ENCODE measurements around the gene SLAIN1. TPM values are rescaled to one million over a fixed set of nuclear protein-coding genes. Genes with fewer than 3 reads are reported as not detected.

Gene SLAIN1
- total and polyA plus RNA-seq, 2 of the 4 experiments (the other 2 are of a cell fraction), result 0.29 to 0.36 TPM

DNA sequence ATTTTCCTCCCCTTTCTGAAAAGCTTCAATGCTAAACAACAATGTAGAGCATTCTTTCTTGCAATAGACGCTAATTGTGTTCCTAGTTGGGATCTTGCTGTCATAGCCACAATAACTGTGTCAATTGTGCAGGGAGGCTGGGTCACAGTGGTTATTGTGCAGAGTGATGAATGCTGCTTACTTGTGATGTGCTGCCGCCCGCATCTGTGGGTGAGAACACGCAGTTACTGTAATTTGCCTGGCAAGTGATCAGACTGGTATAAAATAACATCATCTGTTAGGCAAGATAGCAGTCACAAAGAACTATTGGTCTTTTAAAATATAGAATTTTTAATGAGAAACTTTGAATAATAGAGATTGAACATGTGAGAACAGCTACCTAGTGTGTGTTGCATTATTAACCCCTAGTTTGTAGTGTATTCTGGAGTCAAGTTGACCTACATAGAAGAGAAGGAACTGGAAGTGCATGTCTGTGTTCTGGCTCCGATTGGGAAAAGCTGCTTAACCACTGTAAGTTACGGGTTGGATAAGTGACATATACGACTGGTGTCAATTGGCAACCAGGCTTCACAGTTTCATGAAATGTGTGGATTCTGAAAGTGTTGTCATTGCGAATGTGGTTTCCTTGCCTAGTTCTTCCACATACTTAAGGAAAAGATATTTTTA, 43.6 kb downstream of the SLAIN1 start:
- intact Hi-C loops (cut with micrococcal nuclease) (no loop called here), dilution Hi-C loops (cut with HindIII; ENCODE audit: low sequenced_read_pairs, unreplicated experiment) (no loop called here), in situ Hi-C loops (cut with MboI; ENCODE audit: low sequenced_read_pairs) (no loop called here)
- Histone ChIP-seq H3K9me3 (ENCODE audit: control insufficient read depth, insufficient read depth, low read length) (no peaks in the 10 kb centered on the region), H3K36me3 (ENCODE audit: control insufficient read depth, insufficient read depth, low read length) (no peaks in the 10 kb centered on the region), H3K4me2 (ENCODE audit: low read depth, low read length) (no peak overlapping the region), H3K56ac (ENCODE audit: extremely low read depth, insufficient read depth, low read length) (no peak overlapping the region), H3K9me1 (ENCODE audit: insufficient read depth, low read length) (no peaks in the 10 kb centered on the region), H3K27ac (ENCODE audit: insufficient read depth, low read length) (no peak overlapping the region), H4K8ac (ENCODE audit: low read depth in 2 of 2, low read length in 2 of 2) (no peak overlapping the region), H2AFZ (replicated peaks; ENCODE audit: low read length, poor library complexity) (no peak overlapping the region), H3K4me1 (ENCODE audit: control insufficient read depth, insufficient read depth, low read length) (no peaks in the 10 kb centered on the region), H3K18ac (ENCODE audit: low read depth, low read length) (no peak overlapping the region), H3K4ac (ENCODE audit: low read depth, low read length) (no peak overlapping the region), H2BK5ac (ENCODE audit: low read depth, low read length, poor library complexity, severe bottlenecking) (no peak overlapping the region), H3K14ac (replicated peaks; ENCODE audit: low read depth, low read length) (no peak overlapping the region), H2AK9ac (replicated peaks; ENCODE audit: low read depth, low read length, poor library complexity) (no peak overlapping the region), H3K4me3 (ENCODE audit: insufficient read depth, low read depth, low read length) (no peak overlapping the region), H3K9ac (ENCODE audit: low read depth, low read length) (no peak overlapping the region), H2BK15ac (ENCODE audit: low read depth, low read length) (no peak overlapping the region), H3K79me1 (ENCODE audit: low read depth in 1 of 2, low read length in 2 of 2) (no peaks in the 10 kb centered on the region), H3K27me3 (ENCODE audit: control insufficient read depth, insufficient read depth, low read length) (no peaks in the 10 kb centered on the region; the same call in 1 of the 2 replicates), H4K5ac (ENCODE audit: low read depth, low read length) (no peak overlapping the region), H4K91ac (ENCODE audit: insufficient read depth, low read depth, low read length) (no peak overlapping the region), H2BK120ac (ENCODE audit: low read depth, low read length) (no peak overlapping the region), H3K23ac (ENCODE audit: low read depth, low read length) (no peak overlapping the region), H4K20me1 (ENCODE audit: insufficient read depth, low read length) (no peaks in the 10 kb centered on the region), H2BK20ac (ENCODE audit: low read depth, low read length) (no peak overlapping the region), H2AK5ac (ENCODE audit: low read depth, low read length) (no peak overlapping the region)
- no TSS peak for BruUV-seq (replicated peaks)
- DNase-seq (no peak), ATAC-seq (ENCODE audit: low read depth) (no peak)
- ChIA-PET POLR2A (ENCODE audit: unreplicated experiment) (no interaction called here), CTCF (interaction anchor here (0.9 kb wide), 1 partner anchor 10 kb away, joined by 4 read pairs; no protein-coding TSS in a partner anchor)
- no CpG with 5 or more reads among the region's 8 CpGs for WGBS, 2 experiments (ENCODE audit: extremely low coverage in 2 of 2, insufficient read length in 1 of 2)
- TF ChIP-seq FOS (IDR thresholded peaks at IDR 0.05; ENCODE audit: low read depth, low read length) (no peak), MAZ (IDR thresholded peaks at IDR 0.05; ENCODE audit: borderline replicate concordance, low read depth, low read length) (no peak), NFE2L2 (IDR thresholded peaks at IDR 0.05; ENCODE audit: low read depth, low read length) (no peak), RAD21 (IDR thresholded peaks at IDR 0.05; ENCODE audit: low read length) (no peak), RFX5 (IDR thresholded peaks at IDR 0.05; ENCODE audit: low read depth, low read length) (no peak), CHD1 (IDR thresholded peaks at IDR 0.05; ENCODE audit: low read depth, low read length) (no peak), MXI1 (IDR thresholded peaks at IDR 0.05; ENCODE audit: borderline replicate concordance, low read depth, low read length) (no peak)
- TF ChIP-seq, protein P1, sequence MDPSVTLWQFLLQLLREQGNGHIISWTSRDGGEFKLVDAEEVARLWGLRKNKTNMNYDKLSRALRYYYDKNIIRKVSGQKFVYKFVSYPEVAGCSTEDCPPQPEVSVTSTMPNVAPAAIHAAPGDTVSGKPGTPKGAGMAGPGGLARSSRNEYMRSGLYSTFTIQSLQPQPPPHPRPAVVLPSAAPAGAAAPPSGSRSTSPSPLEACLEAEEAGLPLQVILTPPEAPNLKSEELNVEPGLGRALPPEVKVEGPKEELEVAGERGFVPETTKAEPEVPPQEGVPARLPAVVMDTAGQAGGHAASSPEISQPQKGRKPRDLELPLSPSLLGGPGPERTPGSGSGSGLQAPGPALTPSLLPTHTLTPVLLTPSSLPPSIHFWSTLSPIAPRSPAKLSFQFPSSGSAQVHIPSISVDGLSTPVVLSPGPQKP (IDR thresholded peaks at IDR 0.05; ENCODE audit: borderline replicate concordance, low read depth, low read length), result no peak
- TF ChIP-seq, protein P2, sequence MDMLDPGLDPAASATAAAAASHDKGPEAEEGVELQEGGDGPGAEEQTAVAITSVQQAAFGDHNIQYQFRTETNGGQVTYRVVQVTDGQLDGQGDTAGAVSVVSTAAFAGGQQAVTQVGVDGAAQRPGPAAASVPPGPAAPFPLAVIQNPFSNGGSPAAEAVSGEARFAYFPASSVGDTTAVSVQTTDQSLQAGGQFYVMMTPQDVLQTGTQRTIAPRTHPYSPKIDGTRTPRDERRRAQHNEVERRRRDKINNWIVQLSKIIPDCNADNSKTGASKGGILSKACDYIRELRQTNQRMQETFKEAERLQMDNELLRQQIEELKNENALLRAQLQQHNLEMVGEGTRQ (IDR thresholded peaks at IDR 0.05; ENCODE audit: low read depth, low read length), result no peak
- TF ChIP-seq, protein P3, sequence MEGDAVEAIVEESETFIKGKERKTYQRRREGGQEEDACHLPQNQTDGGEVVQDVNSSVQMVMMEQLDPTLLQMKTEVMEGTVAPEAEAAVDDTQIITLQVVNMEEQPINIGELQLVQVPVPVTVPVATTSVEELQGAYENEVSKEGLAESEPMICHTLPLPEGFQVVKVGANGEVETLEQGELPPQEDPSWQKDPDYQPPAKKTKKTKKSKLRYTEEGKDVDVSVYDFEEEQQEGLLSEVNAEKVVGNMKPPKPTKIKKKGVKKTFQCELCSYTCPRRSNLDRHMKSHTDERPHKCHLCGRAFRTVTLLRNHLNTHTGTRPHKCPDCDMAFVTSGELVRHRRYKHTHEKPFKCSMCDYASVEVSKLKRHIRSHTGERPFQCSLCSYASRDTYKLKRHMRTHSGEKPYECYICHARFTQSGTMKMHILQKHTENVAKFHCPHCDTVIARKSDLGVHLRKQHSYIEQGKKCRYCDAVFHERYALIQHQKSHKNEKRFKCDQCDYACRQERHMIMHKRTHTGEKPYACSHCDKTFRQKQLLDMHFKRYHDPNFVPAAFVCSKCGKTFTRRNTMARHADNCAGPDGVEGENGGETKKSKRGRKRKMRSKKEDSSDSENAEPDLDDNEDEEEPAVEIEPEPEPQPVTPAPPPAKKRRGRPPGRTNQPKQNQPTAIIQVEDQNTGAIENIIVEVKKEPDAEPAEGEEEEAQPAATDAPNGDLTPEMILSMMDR (conservative IDR thresholded peaks at IDR 0.05; ENCODE audit: low read depth, low read length), result no peak
